Measurements from ENCODE around the gene GABARAPL1. TPM values are rescaled to one million over a fixed set of nuclear protein-coding genes. Genes with fewer than 3 reads are reported as not detected.

The GABARAPL1 gene
- total and polyA plus RNA-seq, 2 of the 13 experiments (the other 11 are each of a cell fraction or from before 2014, with no cell fraction given): 7.9 to 26.1 TPM

GRCh38 chr12:10178821-10179220 lies 33.9 kb upstream of the GABARAPL1 start, which contains the start of gene TMEM52B:
TSS of gene TMEM52B (plus strand) at chr12:10179032. CDS start at chr12:10179575, 543 bp downstream.
- Histone ChIP-seq H3K4me2 (ENCODE audit: low read depth, low read length) (no peak within 1 kb of the TSS), H3K4me3 (replicated peaks in 1 of 3; ENCODE audit: insufficient read depth in 1 of 3, low read depth in 2 of 3, low read length in 3 of 3) (no peak within 1 kb of the TSS), H2AFZ (ENCODE audit: low read length) (no peak within 1 kb of the TSS), H3K27ac (ENCODE audit: extremely low read length, insufficient read depth, low read length) (no peak within 1 kb of the TSS), H3K4me1 (ENCODE audit: insufficient read depth, low read length) (no peaks in the 10 kb centered on the region), H3K36me3 (replicated peaks in 1 of 2; ENCODE audit: control insufficient read depth in 1 of 2, insufficient read depth in 2 of 2, low read length in 2 of 2) (no peaks in the 10 kb centered on the region), H4K20me1 (ENCODE audit: insufficient read depth, low read length) (no peaks in the 10 kb centered on the region), H3K9me3 (ENCODE audit: low read length) (no peaks in the 10 kb centered on the region), H3K79me2 (ENCODE audit: insufficient read depth, low read length) (no peaks in the 10 kb centered on the region), H3K27me3 (ENCODE audit: control insufficient read depth in 1 of 2, insufficient read depth in 2 of 2, low read length in 2 of 2) (no peaks in the 10 kb centered on the region), H3K9ac (ENCODE audit: insufficient read depth, low read depth, low read length) (no peak within 1 kb of the TSS)
- WGBS (ENCODE audit: low lambda C conversion rate): 55% methylated on average over 4 of the region's 4 CpGs
- in situ Hi-C loops (cut with HindIII; ENCODE audit: extremely low pct_ligation_motif_present, low pct_unique_long_range_greater_than_20kb): no loop called here
- intact Hi-C loops (cut with micrococcal nuclease; ENCODE audit: unreplicated experiment): no loop called here
- ATAC-seq: no peak
- DNase-seq (ENCODE audit: low spot score): no peak
- CTCF ChIA-PET (ENCODE audit: low intra/inter-chr PET ratio, low total read pairs): no interaction called here
- TF ChIP-seq ZNF44 (CRISPR knock-in tag; IDR thresholded peaks at IDR 0.05): no peak
- TF ChIP-seq SETDB1 (CRISPR knock-in tag; IDR thresholded peaks at IDR 0.05; ENCODE audit: borderline replicate concordance): no peak
- TF ChIP-seq JDP2 (CRISPR knock-in tag; IDR thresholded peaks at IDR 0.05; ENCODE audit: borderline replicate concordance): no peak
- TF ChIP-seq TSC22D2 (CRISPR knock-in tag; IDR thresholded peaks at IDR 0.05; ENCODE audit: borderline replicate concordance): no peak
- TF ChIP-seq KAT8 (CRISPR knock-in tag; IDR thresholded peaks at IDR 0.05): no peak
- TF ChIP-seq SOX6 (IDR thresholded peaks at IDR 0.05): no peak
- no peak for TF ChIP-seq SOX6 (CRISPR knock-in tag; IDR thresholded peaks at IDR 0.05)
- no peak for TF ChIP-seq DMTF1 (CRISPR knock-in tag; IDR thresholded peaks at IDR 0.05)
- no peak for TF ChIP-seq GMEB2 (CRISPR knock-in tag; IDR thresholded peaks at IDR 0.05; ENCODE audit: low read depth)
- POLR2A ChIA-PET: no interaction called here
- no TSS peak for BruUV-seq (replicated peaks)
- no peak for FAIRE-seq
